ENCODE measurements around the gene TENM4. TPM values are rescaled to one million over a fixed set of nuclear protein-coding genes. Genes with fewer than 3 reads are reported as not detected.
A peak's percentile ranks its signal among the peaks of the same experiment; 100 is the strongest.

TENM4 gene
- total and polyA plus RNA-seq, 10 of the 15 experiments (the other 5 are each of a cell fraction or from before 2014, with no cell fraction given), result 0.03 to 0.12 (median 0.06) TPM; not detected in 7

- Histone ChIP-seq H3K27ac (ENCODE audit: control insufficient read depth, insufficient read depth) (no peak overlapping the region), H3K4me3 (no peak overlapping the region), H3K4me2 (ENCODE audit: control insufficient read depth, insufficient read depth) (no peak overlapping the region), H3K27me3 (replicated peaks in 1 of 2; ENCODE audit: control insufficient read depth in 2 of 2, insufficient read depth in 2 of 2, low read length in 1 of 2) (peaks cover 0 to 1% of the 10 kb centered on the region in 2 experiments; a peak in 2 of 4 replicates), H3K79me2 (ENCODE audit: control insufficient read depth, insufficient read depth, low read length) (no peaks in the 10 kb centered on the region), H3K9ac (ENCODE audit: control insufficient read depth, insufficient read depth, low read length) (no peak overlapping the region), H4K20me1 (ENCODE audit: control insufficient read depth, insufficient read depth) (no peaks in the 10 kb centered on the region), H2AFZ (ENCODE audit: control insufficient read depth, low read depth, low read length) (no peak overlapping the region), H3K4me1 (ENCODE audit: control insufficient read depth, insufficient read depth, low read length) (no peaks in the 10 kb centered on the region), H3K9me3 (replicated peaks; ENCODE audit: control insufficient read depth, insufficient read depth, low read length) (no peaks in the 10 kb centered on the region), H3K36me3 (ENCODE audit: control insufficient read depth in 2 of 2, insufficient read depth in 2 of 2, low read length in 1 of 2) (no peaks in the 10 kb centered on the region)
- ATAC-seq (no peak), DNase-seq (ENCODE audit: low read depth, low spot score) (no peak), FAIRE-seq (no peak)
- POLR2A ChIA-PET, result no interaction called here
- RAD21 ChIA-PET (ENCODE audit: unreplicated experiment), result no interaction called here
- CTCF ChIA-PET, result interaction anchor here (1.1 kb wide), 1 partner anchor 87 kb away, joined by 3 read pairs; no protein-coding TSS in a partner anchor
- intact Hi-C loops (cut with micrococcal nuclease; ENCODE audit: unreplicated experiment), result no loop called here
- in situ Hi-C loops (cut with MboI), result no loop called here
- SMC1A ChIA-PET (ENCODE audit: uncharacterized antibody, unreplicated experiment), result interaction anchor here (1.0 kb wide), 1 partner anchor 47 kb away, joined by 3 read pairs; no protein-coding TSS in a partner anchor
- BruUV-seq (replicated peaks), result no TSS peak
- peak; percentile 49; the same call in 1 of the 2 replicates for TF ChIP-seq DPF2 (IDR thresholded peaks at IDR 0.05)
- no peak for TF ChIP-seq FOXM1 (IDR thresholded peaks at IDR 0.05; ENCODE audit: low read depth, low read length)
- WGBS (ENCODE audit: insufficient coverage, insufficient replicate concordance, low lambda C conversion rate, missing lambda C conversion rate), result 0% methylated on average over 2 of the region's 2 CpGs
These were observed 15.4 kb downstream of the TENM4 start for GRCh38 chr11:79425463-79425862.

GRCh38 chr11:79423736-79424135 is 17.1 kb downstream of the TENM4 start:
- no peak overlapping the region for H3K27ac ChIP-seq (ENCODE audit: control insufficient read depth, insufficient read depth)
- DNase-seq (ENCODE audit: low read depth, low spot score), result no peak
- no peak for TF ChIP-seq ZBTB11 (CRISPR knock-in tag; IDR thresholded peaks at IDR 0.05)
- no peak for TF ChIP-seq ATF7 (IDR thresholded peaks at IDR 0.05; ENCODE audit: low read depth)
- no peak for TF ChIP-seq RELA (IDR thresholded peaks at IDR 0.05; ENCODE audit: borderline replicate concordance, partially characterized antibody)
- TF ChIP-seq ATF2 (IDR thresholded peaks at IDR 0.05; ENCODE audit: low read length), result no peak
- TF ChIP-seq TAF1 (IDR thresholded peaks at IDR 0.05; ENCODE audit: borderline replicate concordance, low read depth, low read length), result no peak
- no peak for TF ChIP-seq KDM1A (IDR thresholded peaks at IDR 0.05; ENCODE audit: borderline replicate concordance)
- TF ChIP-seq CHD4 (IDR thresholded peaks at IDR 0.05), result no peak
- no peak for TF ChIP-seq HDGF (IDR thresholded peaks at IDR 0.05)
- TF ChIP-seq PAX5 (IDR thresholded peaks at IDR 0.05; ENCODE audit: borderline replicate concordance, low read depth, low read length), result no peak
- TF ChIP-seq SUZ12 (IDR thresholded peaks at IDR 0.05; ENCODE audit: unreplicated experiment), result no peak
- TF ChIP-seq BMI1 (IDR thresholded peaks at IDR 0.05; ENCODE audit: borderline replicate concordance), result no peak
- TF ChIP-seq ZNF622 (IDR thresholded peaks at IDR 0.05), result no peak
- TF ChIP-seq ESRRA (IDR thresholded peaks at IDR 0.05; ENCODE audit: low read length), result no peak

More at GRCh38 chr11:79423736-79424135, 17.1 kb downstream of the TENM4 start:
- ChIA-PET CTCF (interaction anchor here (0.5 to 0.7 kb wide), 3 partner anchors 15 to 1442 kb away, joined by 3 read pairs; no protein-coding TSS in a partner anchor), RAD21 (ENCODE audit: unreplicated experiment) (no interaction called here), POLR2A (interaction anchor here (0.6 kb wide), 1 partner anchor 22 kb away, joined by 3 read pairs; no protein-coding TSS in a partner anchor), SMC1A (ENCODE audit: uncharacterized antibody, unreplicated experiment) (interaction anchor here (0.8 to 1.6 kb wide), 3 partner anchors 12 to 23 kb away, joined by 3 to 7 read pairs (median 4); no protein-coding TSS in a partner anchor)
- in situ Hi-C loops (cut with MboI), result no loop called here
- no peak overlapping the region for H2AFZ ChIP-seq (ENCODE audit: control insufficient read depth, low read depth, low read length)
- H3K9me3 ChIP-seq (replicated peaks; ENCODE audit: control insufficient read depth, insufficient read depth, low read length), result no peaks in the 10 kb centered on the region
- intact Hi-C loops (cut with micrococcal nuclease; ENCODE audit: unreplicated experiment), result no loop called here
- no peaks in the 10 kb centered on the region for H3K36me3 ChIP-seq (ENCODE audit: control insufficient read depth in 2 of 2, insufficient read depth in 2 of 2, low read length in 1 of 2)
- no peaks in the 10 kb centered on the region for H3K79me2 ChIP-seq (ENCODE audit: control insufficient read depth, insufficient read depth, low read length)
- ATAC-seq, result no peak
- WGBS (ENCODE audit: insufficient coverage, insufficient replicate concordance, low lambda C conversion rate, missing lambda C conversion rate), result 67% methylated on average over 3 of the region's 3 CpGs
- H3K27me3 ChIP-seq (replicated peaks in 1 of 2; ENCODE audit: control insufficient read depth in 2 of 2, insufficient read depth in 2 of 2, low read length in 1 of 2), result peaks cover 0 to 1% of the 10 kb centered on the region in 2 experiments; a peak in 2 of 4 replicates
- no TSS peak for BruUV-seq (replicated peaks)
- H3K4me3 ChIP-seq, result no peak overlapping the region
- no peaks in the 10 kb centered on the region for H3K4me1 ChIP-seq (ENCODE audit: control insufficient read depth, insufficient read depth, low read length)
- H3K4me2 ChIP-seq (ENCODE audit: control insufficient read depth, insufficient read depth), result no peak overlapping the region
- no peaks in the 10 kb centered on the region for H4K20me1 ChIP-seq (ENCODE audit: control insufficient read depth, insufficient read depth)
- FAIRE-seq, result no peak
- no peak overlapping the region for H3K9ac ChIP-seq (ENCODE audit: control insufficient read depth, insufficient read depth, low read length)
